ENCODE results near the gene TMCC2. TPM values are rescaled to one million over a fixed set of nuclear protein-coding genes. Genes with fewer than 3 reads are reported as not detected.

Gene TMCC2
- total RNA-seq, 3 donors from 2014 or later (not counting 1 experiment from before 2014, with no cell fraction given), result 0.93 to 1.5 (median 1.1) TPM

GRCh38 chr1:205274041-205274691, 46.4 kb downstream of the TMCC2 start:
- Mint-ChIP-seq H3K27me3 (ENCODE audit: low read depth in 2 of 2) (peaks cover 0 to 7% of the 10 kb centered on the region in 2 donors), H3K4me3 (no peak overlapping the region), H3K27ac (no peak overlapping the region), H3K9me3 (no peaks in the 10 kb centered on the region), H3K4me1 (peaks cover 16 to 24% of the 10 kb centered on the region in 2 donors), H3K36me3 (no peaks in the 10 kb centered on the region)
- Histone ChIP-seq H3K36me3 (ENCODE audit: control insufficient read depth, insufficient read depth, low read length) (no peaks in the 10 kb centered on the region), H3K9me3 (ENCODE audit: control insufficient read depth, insufficient read depth, low read length) (no peaks in the 10 kb centered on the region), H3K4me1 (ENCODE audit: control insufficient read depth, insufficient read depth, low read length) (peaks cover 43% of the 10 kb centered on the region), H3K4me3 (ENCODE audit: low read length) (no peak overlapping the region), H3K27ac (ENCODE audit: low read length) (no peak overlapping the region), H3K27me3 (ENCODE audit: control insufficient read depth, insufficient read depth, low read length) (no peaks in the 10 kb centered on the region)
- WGBS (ENCODE audit: insufficient coverage), result 71% methylated on average over 8 of the region's 8 CpGs
- DNase-seq (no peak), ATAC-seq (peak; percentile 4 to 21 (median 20))
- TF ChIP-seq, protein P1, sequence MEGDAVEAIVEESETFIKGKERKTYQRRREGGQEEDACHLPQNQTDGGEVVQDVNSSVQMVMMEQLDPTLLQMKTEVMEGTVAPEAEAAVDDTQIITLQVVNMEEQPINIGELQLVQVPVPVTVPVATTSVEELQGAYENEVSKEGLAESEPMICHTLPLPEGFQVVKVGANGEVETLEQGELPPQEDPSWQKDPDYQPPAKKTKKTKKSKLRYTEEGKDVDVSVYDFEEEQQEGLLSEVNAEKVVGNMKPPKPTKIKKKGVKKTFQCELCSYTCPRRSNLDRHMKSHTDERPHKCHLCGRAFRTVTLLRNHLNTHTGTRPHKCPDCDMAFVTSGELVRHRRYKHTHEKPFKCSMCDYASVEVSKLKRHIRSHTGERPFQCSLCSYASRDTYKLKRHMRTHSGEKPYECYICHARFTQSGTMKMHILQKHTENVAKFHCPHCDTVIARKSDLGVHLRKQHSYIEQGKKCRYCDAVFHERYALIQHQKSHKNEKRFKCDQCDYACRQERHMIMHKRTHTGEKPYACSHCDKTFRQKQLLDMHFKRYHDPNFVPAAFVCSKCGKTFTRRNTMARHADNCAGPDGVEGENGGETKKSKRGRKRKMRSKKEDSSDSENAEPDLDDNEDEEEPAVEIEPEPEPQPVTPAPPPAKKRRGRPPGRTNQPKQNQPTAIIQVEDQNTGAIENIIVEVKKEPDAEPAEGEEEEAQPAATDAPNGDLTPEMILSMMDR (IDR thresholded peaks at IDR 0.05), result no peak
- intact Hi-C loops (cut with micrococcal nuclease), result loop anchor here (10.0 kb wide), 1 partner anchor 251 kb away; no protein-coding TSS in a partner anchor

- no peaks in the 10 kb centered on the region for H3K9me3 ChIP-seq (ENCODE audit: control insufficient read depth, insufficient read depth, low read length)
- no peak overlapping the region for H3K27ac ChIP-seq (ENCODE audit: low read length)
- peak in 1 of 2 donors; percentile 74 for DNase-seq
- H3K9me3 Mint-ChIP-seq, result no peaks in the 10 kb centered on the region
- WGBS (ENCODE audit: insufficient coverage), result 39% methylated on average over 3 of the region's 3 CpGs
- no peaks in the 10 kb centered on the region for H3K36me3 ChIP-seq (ENCODE audit: control insufficient read depth, insufficient read depth, low read length)
- H3K4me1 ChIP-seq (ENCODE audit: control insufficient read depth, insufficient read depth, low read length), result peaks cover 53% of the 10 kb centered on the region
- TF ChIP-seq, protein P1 (IDR thresholded peaks at IDR 0.05), result no peak
- no peaks in the 10 kb centered on the region for H3K27me3 ChIP-seq (ENCODE audit: control insufficient read depth, insufficient read depth, low read length)
- H3K27me3 Mint-ChIP-seq (ENCODE audit: low read depth in 2 of 2), result peaks cover 0 to 7% of the 10 kb centered on the region in 2 donors
- H3K4me3 Mint-ChIP-seq, result no peak overlapping the region
- H3K4me3 ChIP-seq (ENCODE audit: low read length), result no peak overlapping the region
- no peak for ATAC-seq
- intact Hi-C loops (cut with micrococcal nuclease), result loop anchor here (10.0 kb wide), 1 partner anchor 250 kb away; no protein-coding TSS in a partner anchor
- no peaks in the 10 kb centered on the region for H3K36me3 Mint-ChIP-seq
- H3K27ac Mint-ChIP-seq, result no peak overlapping the region
- H3K4me1 Mint-ChIP-seq, result peaks cover 24 to 33% of the 10 kb centered on the region in 2 donors
Measured at GRCh38 chr1:205275133-205275532, 47.4 kb downstream of the TMCC2 start.

- TF ChIP-seq, protein P1 (IDR thresholded peaks at IDR 0.05), result no peak
- no peak for DNase-seq
- Mint-ChIP-seq H3K4me3 (no peak overlapping the region), H3K9me3 (no peaks in the 10 kb centered on the region), H3K4me1 (peaks cover 28 to 38% of the 10 kb centered on the region in 2 donors), H3K27ac (no peak overlapping the region), H3K36me3 (no peaks in the 10 kb centered on the region), H3K27me3 (ENCODE audit: low read depth in 2 of 2) (peaks cover 0 to 7% of the 10 kb centered on the region in 2 donors)
- no peak overlapping the region for H3K27ac ChIP-seq (ENCODE audit: low read length)
- WGBS (ENCODE audit: insufficient coverage), result 87% methylated on average over 9 of the region's 9 CpGs
- H3K4me1 ChIP-seq (ENCODE audit: control insufficient read depth, insufficient read depth, low read length), result peaks cover 60% of the 10 kb centered on the region
- ATAC-seq, result no peak
- no peaks in the 10 kb centered on the region for H3K9me3 ChIP-seq (ENCODE audit: control insufficient read depth, insufficient read depth, low read length)
- no peaks in the 10 kb centered on the region for H3K27me3 ChIP-seq (ENCODE audit: control insufficient read depth, insufficient read depth, low read length)
- H3K4me3 ChIP-seq (ENCODE audit: low read length), result no peak overlapping the region
- intact Hi-C loops (cut with micrococcal nuclease), result loop anchor here (10.0 kb wide), 1 partner anchor 249 kb away; no protein-coding TSS in a partner anchor
- H3K36me3 ChIP-seq (ENCODE audit: control insufficient read depth, insufficient read depth, low read length), result no peaks in the 10 kb centered on the region
Measured at GRCh38 chr1:205275916-205276688, 48.4 kb downstream of the TMCC2 start.
